Ishikawa (cell line): Measurements from ENCODE around the gene DAP.

Experiments used
- CEBPB ChIP-seq: IDR thresholded peaks from 2 replicates; pipeline ENCODE4 v1.6.1; 2012
- CREB1 ChIP-seq: IDR thresholded peaks from 2 replicates; pipeline ENCODE4 v1.6.1; 2012; ENCODE audit warnings: low read depth
- EGR1 ChIP-seq: IDR thresholded peaks from 2 replicates; pipeline ENCODE4 v1.6.1; 2012
- EP300 ChIP-seq: IDR thresholded peaks from 2 replicates; pipeline ENCODE4 v1.6.1; 2012; ENCODE audit warnings: borderline replicate concordance
- FOXM1 ChIP-seq: IDR thresholded peaks from 2 replicates; pipeline ENCODE4 v1.6.1; 2012; ENCODE audit warnings: low read depth, borderline replicate concordance
- NFIC ChIP-seq: IDR thresholded peaks from 2 replicates; pipeline ENCODE4 v1.6.1; 2012
- RAD21 ChIP-seq: IDR thresholded peaks from 2 replicates; pipeline ENCODE4 v1.6.1; 2012; ENCODE audit warnings: low read depth
- TAF1 ChIP-seq: IDR thresholded peaks from 2 replicates; pipeline ENCODE4 v1.6.1; 2012; ENCODE audit warnings: low read depth, mild to moderate bottlenecking
- TCF12 ChIP-seq: IDR thresholded peaks from 2 replicates; pipeline ENCODE4 v1.6.1; 2012; ENCODE audit warnings: low read depth
- TEAD4 ChIP-seq: IDR thresholded peaks from 2 replicates; pipeline ENCODE4 v1.6.1; 2012
- YY1 ChIP-seq: IDR thresholded peaks from 2 replicates; pipeline ENCODE4 v1.6.1; 2012; ENCODE audit warnings: low read depth
- ZBTB7A ChIP-seq: IDR thresholded peaks from 2 replicates; pipeline ENCODE4 v1.6.1; 2012; ENCODE audit warnings: low read depth
- TF ChIP-seq, protein P1 (sequence below): IDR thresholded peaks from 2 replicates; pipeline ENCODE4 v1.6.1; 2012
- TF ChIP-seq, protein P2 (sequence below): IDR thresholded peaks from 2 replicates; pipeline ENCODE4 v1.6.1; 2012; ENCODE audit warnings: low read depth, mild to moderate bottlenecking
- TF ChIP-seq, protein P3 (sequence below): IDR thresholded peaks from 2 replicates; pipeline ENCODE4 v1.6.1; 2012

The DAP gene

DNA sequence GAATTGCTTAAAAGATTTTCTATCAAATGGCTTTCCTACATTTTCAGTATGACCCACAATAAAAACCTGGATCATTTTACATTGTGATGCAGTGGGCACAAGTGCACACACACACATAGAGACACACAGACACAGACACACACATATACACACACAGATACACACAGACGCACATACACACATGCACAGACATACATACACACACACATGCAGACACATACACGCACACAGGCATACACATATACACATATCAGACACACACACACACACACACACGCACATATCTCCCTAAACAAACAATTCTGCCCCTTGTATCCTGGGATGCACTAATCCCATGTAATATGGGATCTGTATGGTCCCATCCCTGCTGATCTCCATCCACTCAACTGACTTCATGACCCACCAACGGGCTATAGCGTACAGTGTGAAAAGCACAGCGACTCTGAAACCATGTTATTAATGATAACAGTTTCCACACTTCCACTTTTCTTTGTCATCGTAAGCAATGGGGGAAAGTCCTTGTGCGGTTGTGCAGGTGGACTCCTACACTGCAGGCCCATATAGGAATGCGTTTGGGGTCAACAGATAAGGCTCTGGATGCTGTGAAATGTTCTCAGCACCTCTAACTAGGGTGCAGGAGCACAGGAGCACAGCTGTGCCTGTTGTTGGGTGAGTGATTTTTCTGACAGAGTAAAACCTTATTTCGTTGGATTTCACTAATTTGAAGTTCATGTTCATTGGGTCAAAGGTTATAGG, 52.7 kb downstream of the DAP start:
- TF ChIP-seq CEBPB (no peak), TAF1 (no peak), RAD21 (no peak), EGR1 (no peak), FOXM1 (no peak)
- TF ChIP-seq, protein P1, sequence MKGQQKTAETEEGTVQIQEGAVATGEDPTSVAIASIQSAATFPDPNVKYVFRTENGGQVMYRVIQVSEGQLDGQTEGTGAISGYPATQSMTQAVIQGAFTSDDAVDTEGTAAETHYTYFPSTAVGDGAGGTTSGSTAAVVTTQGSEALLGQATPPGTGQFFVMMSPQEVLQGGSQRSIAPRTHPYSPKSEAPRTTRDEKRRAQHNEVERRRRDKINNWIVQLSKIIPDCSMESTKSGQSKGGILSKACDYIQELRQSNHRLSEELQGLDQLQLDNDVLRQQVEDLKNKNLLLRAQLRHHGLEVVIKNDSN: no peak

DNA sequence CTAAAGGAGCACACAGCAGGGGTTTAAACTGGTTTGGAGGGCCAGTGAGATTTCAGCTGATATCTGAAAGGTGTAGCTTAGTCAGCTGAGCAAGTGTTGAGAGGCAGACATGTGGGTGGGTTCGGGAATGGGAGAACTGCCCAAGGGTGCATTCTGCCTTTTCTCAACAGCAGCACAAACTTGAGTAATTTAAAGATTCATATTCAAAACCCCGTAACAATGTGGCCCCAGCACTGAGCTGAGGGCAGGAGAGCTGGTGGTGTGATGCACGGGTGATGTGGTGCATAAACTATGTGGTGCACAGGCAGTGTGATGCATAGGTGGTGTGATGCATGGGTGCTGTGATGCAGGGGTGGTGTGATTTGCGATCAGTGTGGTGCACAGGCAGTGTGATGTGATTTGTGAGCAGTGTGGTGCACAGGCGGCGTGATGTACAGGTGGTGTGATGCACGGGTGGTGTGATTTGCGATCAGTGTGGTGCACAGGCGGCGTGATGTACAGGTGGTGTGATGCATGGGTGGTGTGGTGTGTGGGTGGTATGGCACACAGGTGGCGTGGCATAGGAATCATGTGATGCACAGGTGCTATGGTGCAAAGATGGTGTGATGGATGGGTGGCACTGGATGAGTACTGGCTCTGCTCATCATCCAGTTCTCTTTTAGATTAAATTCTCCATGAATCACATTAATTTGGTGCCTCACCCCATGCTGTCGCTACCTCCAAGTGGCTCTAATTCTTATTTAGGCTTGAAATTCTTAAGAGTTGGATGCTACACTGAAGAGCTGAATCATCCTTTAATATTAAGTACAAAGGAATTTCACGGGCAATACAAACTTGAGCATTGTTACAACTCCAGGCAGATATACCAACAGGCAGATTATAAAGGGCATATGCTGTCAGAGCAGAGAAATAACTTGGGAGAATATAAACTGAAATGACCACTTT, 53.6 kb downstream of the DAP start:
- TF ChIP-seq EGR1: no peak

DNA sequence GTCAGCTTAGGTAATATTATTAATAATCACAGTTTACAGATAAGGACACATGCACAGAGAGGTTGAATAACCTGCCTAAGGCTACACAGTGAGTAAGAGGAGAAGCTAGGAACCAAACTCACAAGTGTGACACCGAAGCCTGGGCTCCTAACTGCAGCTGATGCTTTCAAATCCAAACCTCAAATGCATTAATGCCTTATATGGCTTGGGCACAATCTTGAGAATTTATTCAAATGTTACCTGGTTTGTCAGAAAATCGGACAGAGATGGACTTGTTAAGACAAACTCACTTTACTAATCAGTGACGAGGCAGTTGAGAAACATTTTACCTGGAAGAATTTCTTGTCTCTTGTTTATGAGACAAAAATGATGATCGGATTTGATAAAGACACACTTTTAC, 54.7 kb downstream of the DAP start:
- TF ChIP-seq RAD21: no peak
- TF ChIP-seq, protein P2, sequence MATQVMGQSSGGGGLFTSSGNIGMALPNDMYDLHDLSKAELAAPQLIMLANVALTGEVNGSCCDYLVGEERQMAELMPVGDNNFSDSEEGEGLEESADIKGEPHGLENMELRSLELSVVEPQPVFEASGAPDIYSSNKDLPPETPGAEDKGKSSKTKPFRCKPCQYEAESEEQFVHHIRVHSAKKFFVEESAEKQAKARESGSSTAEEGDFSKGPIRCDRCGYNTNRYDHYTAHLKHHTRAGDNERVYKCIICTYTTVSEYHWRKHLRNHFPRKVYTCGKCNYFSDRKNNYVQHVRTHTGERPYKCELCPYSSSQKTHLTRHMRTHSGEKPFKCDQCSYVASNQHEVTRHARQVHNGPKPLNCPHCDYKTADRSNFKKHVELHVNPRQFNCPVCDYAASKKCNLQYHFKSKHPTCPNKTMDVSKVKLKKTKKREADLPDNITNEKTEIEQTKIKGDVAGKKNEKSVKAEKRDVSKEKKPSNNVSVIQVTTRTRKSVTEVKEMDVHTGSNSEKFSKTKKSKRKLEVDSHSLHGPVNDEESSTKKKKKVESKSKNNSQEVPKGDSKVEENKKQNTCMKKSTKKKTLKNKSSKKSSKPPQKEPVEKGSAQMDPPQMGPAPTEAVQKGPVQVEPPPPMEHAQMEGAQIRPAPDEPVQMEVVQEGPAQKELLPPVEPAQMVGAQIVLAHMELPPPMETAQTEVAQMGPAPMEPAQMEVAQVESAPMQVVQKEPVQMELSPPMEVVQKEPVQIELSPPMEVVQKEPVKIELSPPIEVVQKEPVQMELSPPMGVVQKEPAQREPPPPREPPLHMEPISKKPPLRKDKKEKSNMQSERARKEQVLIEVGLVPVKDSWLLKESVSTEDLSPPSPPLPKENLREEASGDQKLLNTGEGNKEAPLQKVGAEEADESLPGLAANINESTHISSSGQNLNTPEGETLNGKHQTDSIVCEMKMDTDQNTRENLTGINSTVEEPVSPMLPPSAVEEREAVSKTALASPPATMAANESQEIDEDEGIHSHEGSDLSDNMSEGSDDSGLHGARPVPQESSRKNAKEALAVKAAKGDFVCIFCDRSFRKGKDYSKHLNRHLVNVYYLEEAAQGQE: no peak
- TF ChIP-seq, protein P1: no peak

DNA sequence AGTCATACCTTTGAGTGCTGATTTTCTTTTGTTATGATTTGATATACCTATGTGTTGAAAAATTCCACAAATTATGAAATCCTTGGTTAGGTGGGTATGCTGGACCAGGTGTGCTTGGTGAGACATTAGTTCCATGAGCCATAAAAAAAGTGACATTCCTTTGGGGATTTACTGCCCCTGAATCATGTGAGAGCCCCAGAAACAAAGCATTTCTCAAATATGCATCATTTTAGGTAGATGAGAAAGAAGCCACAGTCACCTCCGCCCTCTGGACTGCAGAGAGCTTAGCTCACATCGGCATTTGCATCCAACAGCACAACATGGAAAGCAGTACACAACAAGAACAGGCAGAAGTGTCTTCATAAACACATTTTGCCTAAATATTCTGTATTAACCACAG, 55.3 kb downstream of the DAP start:
- TF ChIP-seq TCF12 (no peak), NFIC (no peak), CEBPB (no peak), ZBTB7A (no peak), TEAD4 (no peak), CREB1 (no peak), RAD21 (no peak), EGR1 (no peak), FOXM1 (no peak), TAF1 (no peak), EP300 (no peak), YY1 (no peak)
- TF ChIP-seq, protein P2: no peak
- TF ChIP-seq, protein P1: no peak
- TF ChIP-seq, protein P3, sequence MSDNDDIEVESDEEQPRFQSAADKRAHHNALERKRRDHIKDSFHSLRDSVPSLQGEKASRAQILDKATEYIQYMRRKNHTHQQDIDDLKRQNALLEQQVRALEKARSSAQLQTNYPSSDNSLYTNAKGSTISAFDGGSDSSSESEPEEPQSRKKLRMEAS: no peak

DNA sequence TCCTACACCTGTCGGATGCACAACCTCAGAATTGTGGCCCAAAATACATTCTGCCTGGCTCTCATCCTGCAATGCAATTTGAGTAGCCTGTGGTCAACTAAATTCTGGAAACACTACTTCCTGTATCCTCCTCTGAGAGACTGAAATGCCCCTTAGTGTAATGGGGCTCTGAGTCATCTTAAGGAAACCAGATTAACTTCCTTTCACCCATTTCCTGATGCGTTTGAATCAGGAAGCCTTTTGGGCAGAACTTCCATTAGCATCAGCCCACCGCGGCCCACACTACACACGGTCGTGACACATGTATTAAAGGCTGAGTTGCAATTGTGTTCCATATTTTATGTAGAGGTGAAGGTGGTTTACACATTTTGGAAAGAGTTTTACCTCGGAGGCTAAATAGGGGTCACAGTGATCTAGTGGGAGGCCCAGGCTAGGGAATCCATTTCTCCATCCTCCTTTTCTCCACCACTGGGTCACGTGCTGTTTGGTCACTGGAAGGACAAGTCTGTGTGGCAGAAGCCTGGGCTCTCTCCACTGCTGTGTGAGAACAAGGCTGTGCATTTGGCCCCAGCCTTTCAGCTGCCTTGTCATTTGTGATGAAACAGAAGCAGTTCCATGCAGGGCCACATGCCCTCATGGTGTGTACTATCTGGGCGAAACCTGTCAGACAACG, 55.9 kb downstream of the DAP start:
- no peak for TF ChIP-seq CREB1
- TF ChIP-seq, protein P3: no peak
- no peak for TF ChIP-seq TCF12
- TF ChIP-seq, protein P1: no peak
- no peak for TF ChIP-seq EP300
- no peak for TF ChIP-seq CEBPB
- TF ChIP-seq NFIC: no peak
